Trophoblast cell (in vitro differentiated cells and primary cell): ENCODE measurements around the gene DNAJC12.

Source experiments
- DNase-seq, 2 donors: peaks; one replicate each; pipeline ENCODE4 v3.0.0-alpha.2; 2016
- H2AFZ ChIP-seq: 2 replicates; pipeline ENCODE4 v1.6.1; 2013; ENCODE audit warnings: low read length, moderate library complexity, mild to moderate bottlenecking; ENCODE audit not compliant: insufficient read depth, poor library complexity
- H2AK5ac ChIP-seq: 2 replicates; pipeline ENCODE4 v1.6.1; 2013; ENCODE audit warnings: mild to moderate bottlenecking, low read length
- H2BK120ac ChIP-seq: 2 replicates; pipeline ENCODE4 v1.6.1; 2013; ENCODE audit warnings: low read length, mild to moderate bottlenecking, moderate library complexity; ENCODE audit not compliant: insufficient read depth, poor library complexity
- H2BK12ac ChIP-seq: 2 replicates; pipeline ENCODE4 v1.6.1; 2013; ENCODE audit warnings: mild to moderate bottlenecking, low read length, moderate library complexity
- H2BK5ac ChIP-seq: 2 replicates; pipeline ENCODE4 v1.6.1; 2013; ENCODE audit warnings: low read length, low read depth, moderate library complexity, mild to moderate bottlenecking; ENCODE audit not compliant: poor library complexity
- H3K14ac ChIP-seq: 2 replicates; pipeline ENCODE4 v1.6.1; 2013; ENCODE audit warnings: mild to moderate bottlenecking, low read length
- H3K18ac ChIP-seq: 2 replicates; pipeline ENCODE4 v1.6.1; 2013; ENCODE audit warnings: mild to moderate bottlenecking, low read length
- H3K23ac ChIP-seq: 2 replicates; pipeline ENCODE4 v1.6.1; 2013; ENCODE audit warnings: low read length
- H3K27ac ChIP-seq: 2 replicates; pipeline ENCODE4 v1.5.1; 2013; ENCODE audit warnings: low read depth, mild to moderate bottlenecking, inconsistent platforms, low read length, moderate library complexity
- H3K27me3 ChIP-seq: 2 replicates; pipeline ENCODE4 v1.6.1; 2013; ENCODE audit warnings: inconsistent platforms, mild to moderate bottlenecking, low read length, moderate library complexity; ENCODE audit not compliant: insufficient read depth
- H3K36me3 ChIP-seq, 2 experiments: 1 replicate in 1 of 2; 2 replicates in 1 of 2; pipeline ENCODE4 v1.6.1; 2013; ENCODE audit warnings: low read length in 2 of 2, mild to moderate bottlenecking in 2 of 2, moderate library complexity in 1 of 2; ENCODE audit not compliant: insufficient read depth in 2 of 2, control insufficient read depth in 1 of 2
- H3K4ac ChIP-seq: 2 replicates; pipeline ENCODE4 v1.6.1; 2013; ENCODE audit warnings: low read depth, mild to moderate bottlenecking, low read length, moderate library complexity
- H3K4me1 ChIP-seq, 2 experiments: 1 replicate in 1 of 2; 2 replicates in 1 of 2; pipeline ENCODE4 v1.6.1; 2013; ENCODE audit warnings: low read length in 2 of 2, mild to moderate bottlenecking in 2 of 2, moderate library complexity in 1 of 2; ENCODE audit not compliant: insufficient read depth in 2 of 2, control insufficient read depth in 1 of 2
- H3K4me2 ChIP-seq: 2 replicates; pipeline ENCODE4 v1.6.1; 2013; ENCODE audit warnings: inconsistent platforms, mild to moderate bottlenecking, low read length, moderate library complexity
- H3K4me3 ChIP-seq: 2 replicates; pipeline ENCODE4 v1.5.1; 2013; ENCODE audit warnings: mild to moderate bottlenecking, low read depth, low read length, inconsistent platforms
- H3K79me1 ChIP-seq: one replicate; pipeline ENCODE4 v1.6.1; 2013; ENCODE audit warnings: low read length
- H3K79me2 ChIP-seq: 2 replicates; pipeline ENCODE4 v1.6.1; 2013; ENCODE audit warnings: low read length, mild to moderate bottlenecking; ENCODE audit not compliant: control insufficient read depth, insufficient read depth, poor library complexity
- H3K9ac ChIP-seq: 2 replicates; pipeline ENCODE4 v1.6.1; 2013; ENCODE audit warnings: mild to moderate bottlenecking, low read length
- H3K9me3 ChIP-seq: 2 replicates; pipeline ENCODE4 v1.6.1; 2013; ENCODE audit warnings: low read depth, mild to moderate bottlenecking, control low read depth, inconsistent platforms, low read length; ENCODE audit not compliant: insufficient read depth
- H4K12ac ChIP-seq: 2 replicates; pipeline ENCODE4 v1.6.1; 2013; ENCODE audit warnings: low read depth, mild to moderate bottlenecking, low read length, moderate library complexity
- H4K8ac ChIP-seq: 2 replicates; pipeline ENCODE4 v1.6.1; 2013; ENCODE audit warnings: low read depth, mild to moderate bottlenecking, low read length, moderate library complexity
- H4K91ac ChIP-seq: one replicate; pipeline ENCODE4 v1.6.1; 2013; ENCODE audit warnings: low read depth, mild to moderate bottlenecking, low read length, moderate library complexity
- WGBS: extraction: QIAGEN DNeasy Blood & Tissue Kit; methylation state at CpG from one replicate; pipeline ENCODE4 v1.1.7; 2013; ENCODE audit warnings: missing lambda C conversion rate; ENCODE audit not compliant: insufficient read length, insufficient coverage; ENCODE audit errors: extremely low coverage; 5-methylcytosine and 5-hydroxymethylcytosine counted together

The DNAJC12 gene

GRCh38 chr10:67834375-67834774, 3.6 kb downstream of the DNAJC12 start:
- Histone ChIP-seq H3K4ac (no peak overlapping the region), H4K91ac (no peak overlapping the region), H3K36me3 (no peaks in the 10 kb centered on the region), H2BK120ac (no peak overlapping the region), H3K23ac (no peak overlapping the region), H3K27ac (no peak overlapping the region), H3K4me3 (no peak overlapping the region), H2AFZ (no peak overlapping the region), H3K9me3 (no peaks in the 10 kb centered on the region), H2AK5ac (no peak overlapping the region), H3K18ac (no peak overlapping the region), H3K79me1 (no peaks in the 10 kb centered on the region), H2BK5ac (no peak overlapping the region), H3K4me1 (no peaks in the 10 kb centered on the region), H3K9ac (no peak overlapping the region), H3K27me3 (no peaks in the 10 kb centered on the region), H4K8ac (no peak overlapping the region), H2BK12ac (no peak overlapping the region), H4K12ac (no peak overlapping the region), H3K14ac (no peak overlapping the region), H3K79me2 (no peaks in the 10 kb centered on the region), H3K4me2 (no peak overlapping the region)
- no peak for DNase-seq
- WGBS: no CpG with 5 or more reads among the region's 8 CpGs

- no peaks in the 10 kb centered on the region for H3K79me1 ChIP-seq
- H4K12ac ChIP-seq: no peak overlapping the region
- H3K4ac ChIP-seq: no peak overlapping the region
- H3K4me1 ChIP-seq: no peaks in the 10 kb centered on the region
- H3K9ac ChIP-seq: no peak overlapping the region
- DNase-seq: no peak
- no peak overlapping the region for H4K8ac ChIP-seq
- no CpG with 5 or more reads among the region's 3 CpGs for WGBS
- no peak overlapping the region for H3K14ac ChIP-seq
- no peak overlapping the region for H2BK5ac ChIP-seq
- H4K91ac ChIP-seq: no peak overlapping the region
- H3K9me3 ChIP-seq: no peaks in the 10 kb centered on the region
- no peak overlapping the region for H2BK12ac ChIP-seq
- no peaks in the 10 kb centered on the region for H3K36me3 ChIP-seq
- no peak overlapping the region for H2AK5ac ChIP-seq
- H3K27ac ChIP-seq: no peak overlapping the region
- H3K23ac ChIP-seq: no peak overlapping the region
- H3K4me3 ChIP-seq: no peak overlapping the region
- no peaks in the 10 kb centered on the region for H3K27me3 ChIP-seq
- H3K18ac ChIP-seq: no peak overlapping the region
- no peaks in the 10 kb centered on the region for H3K79me2 ChIP-seq
- no peak overlapping the region for H2BK120ac ChIP-seq
- H3K4me2 ChIP-seq: no peak overlapping the region
- H2AFZ ChIP-seq: no peak overlapping the region
These were observed 10.2 kb downstream of the DNAJC12 start for GRCh38 chr10:67827811-67828210.

- no peak overlapping the region for H3K27ac ChIP-seq
- H3K4me3 ChIP-seq: no peak overlapping the region
- no peak overlapping the region for H3K18ac ChIP-seq
- peak; percentile 37 to 52 for DNase-seq
- no peak overlapping the region for H3K23ac ChIP-seq
- WGBS: no CpG with 5 or more reads among the region's 3 CpGs
- H3K4me2 ChIP-seq: no peak overlapping the region
- no peaks in the 10 kb centered on the region for H3K79me2 ChIP-seq
- no peak overlapping the region for H3K4ac ChIP-seq
- H3K9ac ChIP-seq: no peak overlapping the region
- no peak overlapping the region for H2AK5ac ChIP-seq
- H2BK12ac ChIP-seq: no peak overlapping the region
- no peaks in the 10 kb centered on the region for H3K27me3 ChIP-seq
- no peaks in the 10 kb centered on the region for H3K79me1 ChIP-seq
- H4K12ac ChIP-seq: no peak overlapping the region
- H3K14ac ChIP-seq: no peak overlapping the region
- H2BK120ac ChIP-seq: no peak overlapping the region
- H3K36me3 ChIP-seq: no peaks in the 10 kb centered on the region
- no peak overlapping the region for H2AFZ ChIP-seq
- H3K4me1 ChIP-seq: no peaks in the 10 kb centered on the region
- H3K9me3 ChIP-seq: no peaks in the 10 kb centered on the region
- no peak overlapping the region for H2BK5ac ChIP-seq
- no peak overlapping the region for H4K8ac ChIP-seq
- no peak overlapping the region for H4K91ac ChIP-seq
These were observed 18.2 kb downstream of the DNAJC12 start for GRCh38 chr10:67819768-67820204.

GRCh38 chr10:67818323-67818722, 19.7 kb downstream of the DNAJC12 start:
- no peaks in the 10 kb centered on the region for H3K79me1 ChIP-seq
- no peak overlapping the region for H3K4ac ChIP-seq
- no peaks in the 10 kb centered on the region for H3K4me1 ChIP-seq
- no CpG with 5 or more reads among the region's 3 CpGs for WGBS
- no peak overlapping the region for H3K4me3 ChIP-seq
- no peak overlapping the region for H3K23ac ChIP-seq
- no peaks in the 10 kb centered on the region for H3K79me2 ChIP-seq
- no peak overlapping the region for H3K14ac ChIP-seq
- H4K91ac ChIP-seq: no peak overlapping the region
- no peak overlapping the region for H2AFZ ChIP-seq
- peak in 1 of 2 donors; percentile 8 for DNase-seq
- H2BK5ac ChIP-seq: no peak overlapping the region
- H3K36me3 ChIP-seq: no peaks in the 10 kb centered on the region
- H3K18ac ChIP-seq: no peak overlapping the region
- H4K8ac ChIP-seq: no peak overlapping the region
- no peak overlapping the region for H3K27ac ChIP-seq
- H2BK12ac ChIP-seq: no peak overlapping the region
- no peak overlapping the region for H2BK120ac ChIP-seq
- no peak overlapping the region for H4K12ac ChIP-seq
- H3K9ac ChIP-seq: no peak overlapping the region
- no peak overlapping the region for H3K4me2 ChIP-seq
- no peaks in the 10 kb centered on the region for H3K9me3 ChIP-seq
- no peak overlapping the region for H2AK5ac ChIP-seq
- no peaks in the 10 kb centered on the region for H3K27me3 ChIP-seq
